GM12878 (cell line): ENCODE results near the gene TXN2. TPM values are rescaled to one million over a fixed set of nuclear protein-coding genes. Genes with fewer than 3 reads are reported as not detected.

Experiments
- ATAC-seq: fragments of 200-7000 bp; cut with Tn5 transposase; 3 replicates; pipeline ENCODE4 v1.9.1; 2020; ENCODE audit warnings: mild to moderate bottlenecking, moderate library complexity
- BruUV-seq: library from RNA; stranded (reverse); fragments of 400-500 nt; replicated peaks from 2 replicates; lab custom pipeline; 2021; lab: Mats Ljungman, UMichigan
- CTCF ChIA-PET: fragments of 300-600 bp; sonication (Branson Sonifier 250); formaldehyde crosslinking; extraction: SDS; loops from one replicate; lab custom pipeline; 2021; ENCODE audit warnings: inconsistent platforms; lab: Yijun Ruan, JAX
- POLR2A ChIA-PET: fragments of 350-600 bp; formaldehyde crosslinking; extraction: SDS; loops from one replicate; lab custom pipeline; 2021; ENCODE audit warnings: inconsistent platforms; lab: Charles Lee
- RAD21 ChIA-PET: fragments of 300-600 bp; sonication (Branson Sonifier 250); formaldehyde crosslinking; loops from one replicate; lab custom pipeline; 2023; ENCODE audit warnings: antibody characterized with exemption; ENCODE audit not compliant: unreplicated experiment; lab: Charles Lee
- SMC1A ChIA-PET: fragments of 300-600 bp; sonication (Branson Sonifier 250); formaldehyde crosslinking; loops from one replicate; lab custom pipeline; 2023; ENCODE audit not compliant: unreplicated experiment, uncharacterized antibody; lab: Charles Lee
- DNase-seq: peaks from one replicate; pipeline ENCODE4 v3.0.0-alpha.2; 2011; ENCODE audit warnings: low read depth, low spot score
- FAIRE-seq: peaks from 3 replicates; lab custom pipeline; 2011; peaks lifted over from hg19 to GRCh38; lab: Jason Lieb, UNC
- H2AFZ ChIP-seq: 2 replicates; pipeline ENCODE4 v1.6.0; 2011; ENCODE audit warnings: low read depth, low read length, control low read depth; ENCODE audit not compliant: control insufficient read depth
- H3K27ac ChIP-seq: 2 replicates; pipeline ENCODE4 v1.5.1; 2011; ENCODE audit warnings: control low read depth; ENCODE audit not compliant: control insufficient read depth, insufficient read depth
- H3K27me3 ChIP-seq, 2 experiments: replicated peaks in 1 of 2; 2 replicates each; pipeline versions ENCODE4 v1.6.0 to v1.6.1; 2011; ENCODE audit warnings: low read length in 1 of 2; ENCODE audit not compliant: control insufficient read depth in 2 of 2, insufficient read depth in 2 of 2
- H3K36me3 ChIP-seq, 2 experiments: 2 replicates each; pipeline ENCODE4 v1.5.1; 2011; ENCODE audit warnings: low read length in 1 of 2; ENCODE audit not compliant: control insufficient read depth in 2 of 2, insufficient read depth in 2 of 2
- H3K4me1 ChIP-seq: 2 replicates; pipeline ENCODE4 v1.6.1; 2011; ENCODE audit warnings: mild to moderate bottlenecking, low read length, moderate library complexity, mixed read lengths; ENCODE audit not compliant: control insufficient read depth, insufficient read depth
- H3K4me2 ChIP-seq: 2 replicates; pipeline ENCODE4 v1.6.0; 2011; ENCODE audit warnings: control low read depth; ENCODE audit not compliant: control insufficient read depth, insufficient read depth
- H3K4me3 ChIP-seq: fragments of 200-600 bp; sonication (generic); 2 replicates; pipeline ENCODE4 v1.5.1; 2016
- H3K79me2 ChIP-seq: 2 replicates; pipeline ENCODE4 v1.6.0; 2011; ENCODE audit warnings: low read length; ENCODE audit not compliant: control insufficient read depth, insufficient read depth
- H3K9ac ChIP-seq: 2 replicates; pipeline ENCODE4 v1.8.0; 2011; ENCODE audit warnings: low read length, control low read depth, mixed read lengths; ENCODE audit not compliant: control insufficient read depth, insufficient read depth
- H3K9me3 ChIP-seq: replicated peaks from 3 replicates; pipeline ENCODE4 v1.5.1; 2011; ENCODE audit warnings: mild to moderate bottlenecking, low read length; ENCODE audit not compliant: control insufficient read depth, insufficient read depth
- H4K20me1 ChIP-seq: 2 replicates; pipeline ENCODE4 v1.6.0; 2011; ENCODE audit not compliant: control insufficient read depth, insufficient read depth
- EZH2 ChIP-seq: IDR thresholded peaks from 2 replicates; pipeline ENCODE4 v1.6.1; 2012; ENCODE audit warnings: low read depth, mild to moderate bottlenecking, control low read depth, inconsistent platforms, low read length, borderline replicate concordance; ENCODE audit not compliant: control insufficient read depth
- HCFC1 ChIP-seq: fragments of 150-350 bp; IDR thresholded peaks from 2 replicates; pipeline ENCODE4 v1.6.1; 2014; ENCODE audit warnings: low read length
- KAT2A ChIP-seq: conservative IDR thresholded peaks from 2 replicates; pipeline ENCODE4 v1.6.1; 2011; ENCODE audit warnings: low read depth, low read length; ENCODE audit not compliant: control insufficient read depth
- NR2C1 ChIP-seq: fragments of 450-650 bp; IDR thresholded peaks from 2 replicates; pipeline ENCODE4 v1.6.1; 2017; ENCODE audit warnings: antibody characterized with exemption, mild to moderate bottlenecking, moderate library complexity
- SP1 ChIP-seq: IDR thresholded peaks from one replicate; pipeline ENCODE4 v1.6.1; 2011; ENCODE audit warnings: low read depth, low read length
- TCF12 ChIP-seq: IDR thresholded peaks from 2 replicates; pipeline ENCODE4 v1.6.1; 2011; ENCODE audit warnings: low read depth, mild to moderate bottlenecking, low read length
- ZNF217 ChIP-seq: fragments of 450-650 bp; IDR thresholded peaks from 2 replicates; pipeline ENCODE4 v1.6.1; 2017; ENCODE audit warnings: antibody characterized with exemption, mild to moderate bottlenecking
- WGBS: methylation state at CpG from one replicate; pipeline ENCODE4 v1.1.6; 2016; ENCODE audit warnings: low lambda C conversion rate; ENCODE audit not compliant: insufficient replicate concordance, insufficient coverage; ENCODE audit errors: missing lambda C conversion rate; 5-methylcytosine and 5-hydroxymethylcytosine counted together
- in situ Hi-C: fragments of 300-500 bp; cut with MboI; formaldehyde crosslinking; loops from 9 replicates; pipeline ENCODE4 v1.14.3; 2018; ENCODE audit warnings: mixed read lengths
- intact Hi-C: fragments of 100-400 bp; cut with micrococcal nuclease; formaldehyde crosslinking; loops from one replicate; pipeline ENCODE4 v1.14.2; 2022; ENCODE audit not compliant: unreplicated experiment
- polyA plus RNA-seq, 11 experiments: library from polyadenylated mRNA; depleted of rRNA in 4 of 11; unstranded in 6 of 11; stranded (reverse) in 5 of 11; fragments of >200 nt; fragmentation: Nextera tagmentation in 4 of 11; fragmentation: Illumina TruSeq in 1 of 11; extraction: Ambion mirVana in 4 of 11; extraction: Trizol in 1 of 11; gene quantifications; 1 replicate in 1 of 11; 2 replicates in 10 of 11; pipeline versions ENCODE4 v1.2.1 to v1.2.3, GENCODE V29; 2011 to 2016; ENCODE audit warnings: inconsistent platforms in 2 of 11, missing spikeins in 2 of 11, low read depth in 1 of 11
- total RNA-seq, 4 experiments: library from RNA; depleted of rRNA in 3 of 4; stranded (reverse); fragments of >200 nt in 3 of 4; fragmentation: Illumina TruSeq in 1 of 4; extraction: Trizol in 1 of 4; gene quantifications; 2 replicates each; pipeline versions ENCODE4 v1.2.1 to v1.2.3, GENCODE V29; 2013 to 2021
- TF ChIP-seq, protein P1 (sequence below): IDR thresholded peaks from 2 replicates; pipeline ENCODE4 v1.6.1; 2012; ENCODE audit warnings: low read length, inconsistent platforms
- TF ChIP-seq, protein P2 (sequence below): IDR thresholded peaks from 2 replicates; pipeline ENCODE4 v1.6.1; 2012; ENCODE audit warnings: improper control_type of control experiment, low read depth, low read length; ENCODE audit not compliant: insufficient replicate concordance
- TF ChIP-seq, protein P3 (sequence below): fragments of 450-650 bp; IDR thresholded peaks from 2 replicates; pipeline ENCODE4 v1.6.1; 2017; ENCODE audit warnings: mild to moderate bottlenecking, moderate library complexity

TXN2 gene
- total and polyA plus RNA-seq, 10 of the 15 experiments (the other 5 are each of a cell fraction or from before 2014, with no cell fraction given), result 70.2 to 350 (median 183) TPM

DNA sequence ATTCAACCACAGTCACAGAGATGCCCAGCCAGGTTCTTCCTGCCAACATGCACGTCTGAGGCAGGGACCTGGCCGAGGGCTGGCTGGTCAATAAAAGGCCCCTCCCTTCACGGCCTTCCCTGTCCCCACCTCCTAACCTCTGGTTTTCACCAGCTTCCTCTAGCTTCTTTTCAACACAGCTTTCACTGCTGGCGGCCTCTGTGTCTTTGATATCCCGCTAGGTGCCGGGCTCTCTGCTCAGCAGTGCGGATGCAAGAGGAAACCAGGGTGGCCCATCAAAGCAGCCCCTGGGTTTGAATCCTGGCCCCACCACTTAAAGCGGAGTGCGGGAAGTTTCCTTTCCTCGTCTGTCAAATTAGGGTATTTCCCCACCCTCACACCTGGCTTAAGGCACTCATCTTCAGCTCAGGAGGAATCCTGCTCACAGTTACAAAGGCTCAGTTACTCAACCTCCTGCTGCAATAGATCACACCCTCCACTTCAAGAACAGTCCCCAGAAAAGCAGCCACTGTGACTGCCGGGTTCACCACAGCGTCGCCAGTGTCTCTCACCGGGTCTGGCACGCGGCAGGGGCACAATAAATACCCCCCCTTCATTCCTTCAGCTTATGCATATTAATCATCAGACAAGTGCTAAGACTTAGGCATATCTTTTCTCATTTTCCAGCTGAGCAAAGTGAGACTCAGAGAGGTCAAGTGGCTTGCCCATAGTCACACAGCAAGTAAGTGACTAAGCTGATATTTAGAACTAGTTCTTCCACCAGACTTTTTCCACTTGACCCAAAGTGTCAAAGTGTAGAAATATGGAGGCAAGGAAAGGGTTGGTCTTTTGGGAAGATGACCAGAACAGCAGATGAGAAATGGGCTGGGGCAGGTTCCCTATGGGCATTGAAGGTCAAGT is 45.7 kb downstream of the TXN2 start:
- no peaks in the 10 kb centered on the region for H3K36me3 ChIP-seq
- H3K4me2 ChIP-seq, result peak overlapping the region; percentile 76
- peak overlapping the region; percentile 15; the same call in 1 of the 2 replicates for H3K9ac ChIP-seq
- ChIA-PET RAD21 (interaction anchor here (1.2 to 1.8 kb wide), 3 partner anchors 16 to 48 kb away, joined by 7 to 10 read pairs (median 8); partner anchors contain the start of gene MYH9), SMC1A (interaction anchor here (0.9 to 2.5 kb wide), 6 partner anchors 12 to 134 kb away, joined by 3 to 9 read pairs (median 3); partner anchors contain the start of gene MYH9), CTCF (interaction anchor here (0.5 to 2.0 kb wide), 7 partner anchors 11 to 155 kb away, joined by 3 to 5 read pairs (median 3); no protein-coding TSS in a partner anchor), POLR2A (interaction anchor here (0.6 to 1.3 kb wide), 4 partner anchors 12 to 49 kb away, joined by 3 to 7 read pairs (median 3); no protein-coding TSS in a partner anchor)
- FAIRE-seq, result peak; percentile 86
- peak overlapping the region; percentile 29 for H2AFZ ChIP-seq
- H3K27me3 ChIP-seq, result no peaks in the 10 kb centered on the region
- H3K4me1 ChIP-seq, result peaks cover 21% of the 10 kb centered on the region
- H3K27ac ChIP-seq, result no peak overlapping the region
- no peaks in the 10 kb centered on the region for H3K9me3 ChIP-seq
- 4% methylated on average over 16 of the region's 16 CpGs for WGBS
- intact Hi-C loops, result no loop called here
- H3K4me3 ChIP-seq, result no peak overlapping the region
- ATAC-seq, result peak; percentile 84
- H4K20me1 ChIP-seq, result no peaks in the 10 kb centered on the region
- in situ Hi-C loops, result no loop called here
- DNase-seq, result peak; percentile 52
- BruUV-seq, result no TSS peak
- H3K79me2 ChIP-seq, result no peaks in the 10 kb centered on the region
- TF ChIP-seq ZNF217 (peak; percentile 65; the same call in 1 of the 2 replicates), EZH2 (no peak), KAT2A (no peak), TCF12 (peak; percentile 54; the same call in 1 of the 2 replicates), SP1 (no peak), HCFC1 (no peak), NR2C1 (no peak)
- TF ChIP-seq, protein P1, sequence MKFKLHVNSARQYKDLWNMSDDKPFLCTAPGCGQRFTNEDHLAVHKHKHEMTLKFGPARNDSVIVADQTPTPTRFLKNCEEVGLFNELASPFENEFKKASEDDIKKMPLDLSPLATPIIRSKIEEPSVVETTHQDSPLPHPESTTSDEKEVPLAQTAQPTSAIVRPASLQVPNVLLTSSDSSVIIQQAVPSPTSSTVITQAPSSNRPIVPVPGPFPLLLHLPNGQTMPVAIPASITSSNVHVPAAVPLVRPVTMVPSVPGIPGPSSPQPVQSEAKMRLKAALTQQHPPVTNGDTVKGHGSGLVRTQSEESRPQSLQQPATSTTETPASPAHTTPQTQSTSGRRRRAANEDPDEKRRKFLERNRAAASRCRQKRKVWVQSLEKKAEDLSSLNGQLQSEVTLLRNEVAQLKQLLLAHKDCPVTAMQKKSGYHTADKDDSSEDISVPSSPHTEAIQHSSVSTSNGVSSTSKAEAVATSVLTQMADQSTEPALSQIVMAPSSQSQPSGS, result no peak
- TF ChIP-seq, protein P2, sequence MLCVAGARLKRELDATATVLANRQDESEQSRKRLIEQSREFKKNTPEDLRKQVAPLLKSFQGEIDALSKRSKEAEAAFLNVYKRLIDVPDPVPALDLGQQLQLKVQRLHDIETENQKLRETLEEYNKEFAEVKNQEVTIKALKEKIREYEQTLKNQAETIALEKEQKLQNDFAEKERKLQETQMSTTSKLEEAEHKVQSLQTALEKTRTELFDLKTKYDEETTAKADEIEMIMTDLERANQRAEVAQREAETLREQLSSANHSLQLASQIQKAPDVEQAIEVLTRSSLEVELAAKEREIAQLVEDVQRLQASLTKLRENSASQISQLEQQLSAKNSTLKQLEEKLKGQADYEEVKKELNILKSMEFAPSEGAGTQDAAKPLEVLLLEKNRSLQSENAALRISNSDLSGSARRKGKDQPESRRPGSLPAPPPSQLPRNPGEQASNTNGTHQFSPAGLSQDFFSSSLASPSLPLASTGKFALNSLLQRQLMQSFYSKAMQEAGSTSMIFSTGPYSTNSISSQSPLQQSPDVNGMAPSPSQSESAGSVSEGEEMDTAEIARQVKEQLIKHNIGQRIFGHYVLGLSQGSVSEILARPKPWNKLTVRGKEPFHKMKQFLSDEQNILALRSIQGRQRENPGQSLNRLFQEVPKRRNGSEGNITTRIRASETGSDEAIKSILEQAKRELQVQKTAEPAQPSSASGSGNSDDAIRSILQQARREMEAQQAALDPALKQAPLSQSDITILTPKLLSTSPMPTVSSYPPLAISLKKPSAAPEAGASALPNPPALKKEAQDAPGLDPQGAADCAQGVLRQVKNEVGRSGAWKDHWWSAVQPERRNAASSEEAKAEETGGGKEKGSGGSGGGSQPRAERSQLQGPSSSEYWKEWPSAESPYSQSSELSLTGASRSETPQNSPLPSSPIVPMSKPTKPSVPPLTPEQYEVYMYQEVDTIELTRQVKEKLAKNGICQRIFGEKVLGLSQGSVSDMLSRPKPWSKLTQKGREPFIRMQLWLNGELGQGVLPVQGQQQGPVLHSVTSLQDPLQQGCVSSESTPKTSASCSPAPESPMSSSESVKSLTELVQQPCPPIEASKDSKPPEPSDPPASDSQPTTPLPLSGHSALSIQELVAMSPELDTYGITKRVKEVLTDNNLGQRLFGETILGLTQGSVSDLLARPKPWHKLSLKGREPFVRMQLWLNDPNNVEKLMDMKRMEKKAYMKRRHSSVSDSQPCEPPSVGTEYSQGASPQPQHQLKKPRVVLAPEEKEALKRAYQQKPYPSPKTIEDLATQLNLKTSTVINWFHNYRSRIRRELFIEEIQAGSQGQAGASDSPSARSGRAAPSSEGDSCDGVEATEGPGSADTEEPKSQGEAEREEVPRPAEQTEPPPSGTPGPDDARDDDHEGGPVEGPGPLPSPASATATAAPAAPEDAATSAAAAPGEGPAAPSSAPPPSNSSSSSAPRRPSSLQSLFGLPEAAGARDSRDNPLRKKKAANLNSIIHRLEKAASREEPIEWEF, result no peak
- TF ChIP-seq, protein P3, sequence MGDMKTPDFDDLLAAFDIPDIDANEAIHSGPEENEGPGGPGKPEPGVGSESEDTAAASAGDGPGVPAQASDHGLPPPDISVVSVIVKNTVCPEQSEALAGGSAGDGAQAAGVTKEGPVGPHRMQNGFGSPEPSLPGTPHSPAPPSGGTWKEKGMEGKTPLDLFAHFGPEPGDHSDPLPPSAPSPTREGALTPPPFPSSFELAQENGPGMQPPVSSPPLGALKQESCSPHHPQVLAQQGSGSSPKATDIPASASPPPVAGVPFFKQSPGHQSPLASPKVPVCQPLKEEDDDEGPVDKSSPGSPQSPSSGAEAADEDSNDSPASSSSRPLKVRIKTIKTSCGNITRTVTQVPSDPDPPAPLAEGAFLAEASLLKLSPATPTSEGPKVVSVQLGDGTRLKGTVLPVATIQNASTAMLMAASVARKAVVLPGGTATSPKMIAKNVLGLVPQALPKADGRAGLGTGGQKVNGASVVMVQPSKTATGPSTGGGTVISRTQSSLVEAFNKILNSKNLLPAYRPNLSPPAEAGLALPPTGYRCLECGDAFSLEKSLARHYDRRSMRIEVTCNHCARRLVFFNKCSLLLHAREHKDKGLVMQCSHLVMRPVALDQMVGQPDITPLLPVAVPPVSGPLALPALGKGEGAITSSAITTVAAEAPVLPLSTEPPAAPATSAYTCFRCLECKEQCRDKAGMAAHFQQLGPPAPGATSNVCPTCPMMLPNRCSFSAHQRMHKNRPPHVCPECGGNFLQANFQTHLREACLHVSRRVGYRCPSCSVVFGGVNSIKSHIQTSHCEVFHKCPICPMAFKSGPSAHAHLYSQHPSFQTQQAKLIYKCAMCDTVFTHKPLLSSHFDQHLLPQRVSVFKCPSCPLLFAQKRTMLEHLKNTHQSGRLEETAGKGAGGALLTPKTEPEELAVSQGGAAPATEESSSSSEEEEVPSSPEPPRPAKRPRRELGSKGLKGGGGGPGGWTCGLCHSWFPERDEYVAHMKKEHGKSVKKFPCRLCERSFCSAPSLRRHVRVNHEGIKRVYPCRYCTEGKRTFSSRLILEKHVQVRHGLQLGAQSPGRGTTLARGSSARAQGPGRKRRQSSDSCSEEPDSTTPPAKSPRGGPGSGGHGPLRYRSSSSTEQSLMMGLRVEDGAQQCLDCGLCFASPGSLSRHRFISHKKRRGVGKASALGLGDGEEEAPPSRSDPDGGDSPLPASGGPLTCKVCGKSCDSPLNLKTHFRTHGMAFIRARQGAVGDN, result no peak
